Measurements from ENCODE around the gene TIE1. TPM values are rescaled to one million over a fixed set of nuclear protein-coding genes. Genes with fewer than 3 reads are reported as not detected.

TIE1 gene
- total RNA-seq, 1 donor from 2014 or later = 643 TPM

GRCh38 chr1:43325381-43325780 lies 24.6 kb downstream of the TIE1 start:
- no peak overlapping the region for H3K27ac Mint-ChIP-seq (ENCODE audit: unreplicated experiment)
- H3K36me3 Mint-ChIP-seq (ENCODE audit: low read depth, unreplicated experiment) = peaks cover 65% of the 10 kb centered on the region
- H3K27me3 Mint-ChIP-seq (ENCODE audit: unreplicated experiment) = peaks cover 18% of the 10 kb centered on the region
- peaks cover 8% of the 10 kb centered on the region for H3K9me3 Mint-ChIP-seq (ENCODE audit: unreplicated experiment)
- TF ChIP-seq, protein P1, sequence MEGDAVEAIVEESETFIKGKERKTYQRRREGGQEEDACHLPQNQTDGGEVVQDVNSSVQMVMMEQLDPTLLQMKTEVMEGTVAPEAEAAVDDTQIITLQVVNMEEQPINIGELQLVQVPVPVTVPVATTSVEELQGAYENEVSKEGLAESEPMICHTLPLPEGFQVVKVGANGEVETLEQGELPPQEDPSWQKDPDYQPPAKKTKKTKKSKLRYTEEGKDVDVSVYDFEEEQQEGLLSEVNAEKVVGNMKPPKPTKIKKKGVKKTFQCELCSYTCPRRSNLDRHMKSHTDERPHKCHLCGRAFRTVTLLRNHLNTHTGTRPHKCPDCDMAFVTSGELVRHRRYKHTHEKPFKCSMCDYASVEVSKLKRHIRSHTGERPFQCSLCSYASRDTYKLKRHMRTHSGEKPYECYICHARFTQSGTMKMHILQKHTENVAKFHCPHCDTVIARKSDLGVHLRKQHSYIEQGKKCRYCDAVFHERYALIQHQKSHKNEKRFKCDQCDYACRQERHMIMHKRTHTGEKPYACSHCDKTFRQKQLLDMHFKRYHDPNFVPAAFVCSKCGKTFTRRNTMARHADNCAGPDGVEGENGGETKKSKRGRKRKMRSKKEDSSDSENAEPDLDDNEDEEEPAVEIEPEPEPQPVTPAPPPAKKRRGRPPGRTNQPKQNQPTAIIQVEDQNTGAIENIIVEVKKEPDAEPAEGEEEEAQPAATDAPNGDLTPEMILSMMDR (IDR thresholded peaks at IDR 0.05; ENCODE audit: unreplicated experiment) = no peak
- H3K4me1 Mint-ChIP-seq (ENCODE audit: unreplicated experiment) = peaks cover 26% of the 10 kb centered on the region
- no peak for DNase-seq (ENCODE audit: low spot score)
- H3K4me3 Mint-ChIP-seq (ENCODE audit: unreplicated experiment) = peak overlapping the region; percentile 53

- peaks cover 18% of the 10 kb centered on the region for H3K27me3 Mint-ChIP-seq (ENCODE audit: unreplicated experiment)
- no peak for DNase-seq (ENCODE audit: low spot score)
- H3K9me3 Mint-ChIP-seq (ENCODE audit: unreplicated experiment) = peaks cover 8% of the 10 kb centered on the region
- H3K36me3 Mint-ChIP-seq (ENCODE audit: low read depth, unreplicated experiment) = peaks cover 46% of the 10 kb centered on the region
- TF ChIP-seq, protein P1 (IDR thresholded peaks at IDR 0.05; ENCODE audit: unreplicated experiment) = no peak
- no peak overlapping the region for H3K27ac Mint-ChIP-seq (ENCODE audit: unreplicated experiment)
- H3K4me1 Mint-ChIP-seq (ENCODE audit: unreplicated experiment) = peaks cover 28% of the 10 kb centered on the region
- H3K4me3 Mint-ChIP-seq (ENCODE audit: unreplicated experiment) = no peak overlapping the region
These were observed 26.9 kb downstream of the TIE1 start for GRCh38 chr1:43327549-43328292.

- DNase-seq (ENCODE audit: low spot score) = peak; percentile 32
- Mint-ChIP-seq H3K4me1 (ENCODE audit: unreplicated experiment) (peaks cover 18% of the 10 kb centered on the region), H3K9me3 (ENCODE audit: unreplicated experiment) (no peaks in the 10 kb centered on the region), H3K27ac (ENCODE audit: unreplicated experiment) (no peak overlapping the region), H3K4me3 (ENCODE audit: unreplicated experiment) (no peak overlapping the region), H3K27me3 (ENCODE audit: unreplicated experiment) (peaks cover 12% of the 10 kb centered on the region), H3K36me3 (ENCODE audit: low read depth, unreplicated experiment) (peaks cover 24% of the 10 kb centered on the region)
- TF ChIP-seq, protein P1 (IDR thresholded peaks at IDR 0.05; ENCODE audit: unreplicated experiment) = no peak
These were observed 29.4 kb downstream of the TIE1 start for GRCh38 chr1:43329995-43330751.

- peaks cover 16% of the 10 kb centered on the region for H3K27me3 Mint-ChIP-seq (ENCODE audit: unreplicated experiment)
- DNase-seq (ENCODE audit: low spot score) = no peak
- TF ChIP-seq, protein P1 (IDR thresholded peaks at IDR 0.05; ENCODE audit: unreplicated experiment) = no peak
- H3K27ac Mint-ChIP-seq (ENCODE audit: unreplicated experiment) = no peak overlapping the region
- H3K4me3 Mint-ChIP-seq (ENCODE audit: unreplicated experiment) = no peak overlapping the region
- H3K36me3 Mint-ChIP-seq (ENCODE audit: low read depth, unreplicated experiment) = peaks cover 17% of the 10 kb centered on the region
- no peaks in the 10 kb centered on the region for H3K9me3 Mint-ChIP-seq (ENCODE audit: unreplicated experiment)
- H3K4me1 Mint-ChIP-seq (ENCODE audit: unreplicated experiment) = peaks cover 20% of the 10 kb centered on the region
These were observed 30.9 kb downstream of the TIE1 start for GRCh38 chr1:43331688-43332087.

Measured in endothelial cell (in vitro differentiated cells).